HG02798 (cell line): ENCODE data around the gene ASPSCR1.

Source experiments
- ATAC-seq: cut with Tn5 transposase; IDR thresholded peaks from one replicate; pipeline ENCODE4 v1.9.1; 2021; ENCODE audit warnings: mild to moderate bottlenecking; ENCODE audit not compliant: unreplicated experiment, poor library complexity

Gene ASPSCR1

GRCh38 chr17:81996757-81997441 is 19.5 kb downstream of the ASPSCR1 start:
- no peak for ATAC-seq

- no peak for ATAC-seq
Observed at GRCh38 chr17:81998212-81998611, 20.8 kb downstream of the ASPSCR1 start.

GRCh38 chr17:81998691-81999438 is 21.4 kb downstream of the ASPSCR1 start:
- ATAC-seq = no peak

- no peak for ATAC-seq
Observed at GRCh38 chr17:81999587-81999975, 22.2 kb downstream of the ASPSCR1 start.

- ATAC-seq = no peak
Observed at GRCh38 chr17:81999976-82000802, 22.8 kb downstream of the ASPSCR1 start.

GRCh38 chr17:82000803-82001570 is 23.6 kb downstream of the ASPSCR1 start:
- no peak for ATAC-seq

GRCh38 chr17:82001571-82002056 is 24.2 kb downstream of the ASPSCR1 start:
- ATAC-seq = no peak

- ATAC-seq = no peak
Observed at GRCh38 chr17:82003411-82004381, 26.3 kb downstream of the ASPSCR1 start.

- no peak for ATAC-seq
Observed at GRCh38 chr17:82004517-82005455, 27.4 kb downstream of the ASPSCR1 start.

GRCh38 chr17:82005701-82006348 is 28.4 kb downstream of the ASPSCR1 start:
- no peak for ATAC-seq

GRCh38 chr17:82006468-82007227 is 29.2 kb downstream of the ASPSCR1 start:
- ATAC-seq = no peak

- no peak for ATAC-seq
Observed at GRCh38 chr17:82007228-82007494, 29.7 kb downstream of the ASPSCR1 start.

- no peak for ATAC-seq
Observed at GRCh38 chr17:82007495-82008257, 30.2 kb downstream of the ASPSCR1 start.

- no peak for ATAC-seq
Observed at GRCh38 chr17:82008258-82008940, 31.0 kb downstream of the ASPSCR1 start.

GRCh38 chr17:82008941-82009405 is 31.5 kb downstream of the ASPSCR1 start:
- ATAC-seq = no peak

GRCh38 chr17:82009413-82009812 is 32.0 kb downstream of the ASPSCR1 start:
- ATAC-seq = no peak
